Neural progenitor cell (in vitro differentiated cells): ENCODE data around the gene CHCHD10. TPM values are rescaled to one million over a fixed set of nuclear protein-coding genes. Genes with fewer than 3 reads are reported as not detected.
A peak's percentile ranks its signal among the peaks of the same experiment; 100 is the strongest.

Experiments
- DNase-seq: peaks from one replicate; pipeline ENCODE4 v3.0.0-alpha.2; 2016; ENCODE audit warnings: low spot score
- H2AFZ ChIP-seq: fragments of 200-600 bp; sonication (generic); replicated peaks from 2 replicates; pipeline ENCODE4 v1.6.1; 2016; ENCODE audit warnings: antibody characterized with exemption
- H3F3A ChIP-seq: fragments of 200-600 bp; sonication (generic); 2 replicates; pipeline ENCODE4 v1.6.1; 2016; ENCODE audit warnings: antibody characterized with exemption, low read depth
- H3K27ac ChIP-seq: fragments of 200-600 bp; sonication (generic); 2 replicates; pipeline ENCODE4 v1.5.1; 2016; ENCODE audit warnings: mild to moderate bottlenecking
- H3K27me3 ChIP-seq: fragments of 200-600 bp; sonication (generic); 2 replicates; pipeline ENCODE4 v1.6.1; 2016; ENCODE audit warnings: mild to moderate bottlenecking, moderate library complexity
- H3K36me3 ChIP-seq: fragments of 200-600 bp; sonication (generic); 2 replicates; pipeline ENCODE4 v1.5.1; 2016
- H3K4me1 ChIP-seq: fragments of 200-600 bp; sonication (generic); 2 replicates; pipeline ENCODE4 v1.6.1; 2016; ENCODE audit warnings: mixed run types
- H3K4me2 ChIP-seq: fragments of 200-600 bp; sonication (generic); 2 replicates; pipeline ENCODE4 v1.6.1; 2016
- H3K4me3 ChIP-seq: fragments of 200-600 bp; sonication (generic); 2 replicates; pipeline ENCODE4 v1.5.1; 2016
- H3K79me2 ChIP-seq: fragments of 200-600 bp; sonication (generic); 2 replicates; pipeline ENCODE4 v1.6.1; 2016; ENCODE audit warnings: low read depth
- H3K9ac ChIP-seq: fragments of 200-600 bp; sonication (generic); 2 replicates; pipeline ENCODE4 v1.6.1; 2016
- H3K9me3 ChIP-seq: fragments of 200-600 bp; sonication (generic); 2 replicates; pipeline ENCODE4 v1.5.1; 2016; ENCODE audit warnings: low read depth
- H4K20me1 ChIP-seq: fragments of 200-600 bp; sonication (generic); 2 replicates; pipeline ENCODE4 v1.6.1; 2016; ENCODE audit warnings: low read depth
- H3K27ac Mint-ChIP-seq: 3 replicates; pipeline ENCODE4 v1.8.0; 2021; ENCODE audit warnings: mixed read lengths
- H3K27me3 Mint-ChIP-seq: 2 replicates; pipeline ENCODE4 v1.8.0; 2022; ENCODE audit warnings: low read depth, mild to moderate bottlenecking, inconsistent platforms, moderate library complexity, mixed read lengths; ENCODE audit not compliant: insufficient read depth
- H3K36me3 Mint-ChIP-seq: 3 replicates; pipeline ENCODE4 v1.8.0; 2021; ENCODE audit warnings: mixed read lengths
- H3K4me1 Mint-ChIP-seq: 3 replicates; pipeline ENCODE4 v1.8.0; 2021; ENCODE audit warnings: mixed read lengths
- H3K4me3 Mint-ChIP-seq: 3 replicates; pipeline ENCODE4 v1.8.0; 2021; ENCODE audit warnings: mild to moderate bottlenecking, moderate library complexity, mixed read lengths
- H3K9me3 Mint-ChIP-seq: 3 replicates; pipeline ENCODE4 v1.8.0; 2020; ENCODE audit warnings: mixed read lengths
- EZH2 ChIP-seq: fragments of 200-600 bp; sonication (generic); IDR thresholded peaks from 2 replicates; pipeline ENCODE4 v1.6.1; 2017; ENCODE audit warnings: antibody characterized with exemption, mild to moderate bottlenecking, moderate library complexity
- EZH2phosphoT487 ChIP-seq: fragments of 200-600 bp; sonication (generic); IDR thresholded peaks from 2 replicates; pipeline ENCODE4 v1.6.1; 2017; ENCODE audit warnings: antibody characterized with exemption
- total RNA-seq: library from RNA; depleted of rRNA; stranded (reverse); fragments of >200 nt; gene quantifications from 2 replicates; pipeline ENCODE4 v1.2.3, GENCODE V29; 2015; ENCODE audit warnings: low replicate concordance
- TF ChIP-seq, protein P1 (sequence below): fragments of 200-600 bp; sonication (generic); IDR thresholded peaks from 2 replicates; pipeline ENCODE4 v1.5.1; 2017; ENCODE audit warnings: antibody characterized with exemption, mild to moderate bottlenecking

Gene CHCHD10
- total RNA-seq, 1 donor from 2014 or later, result 9.1 TPM

DNA sequence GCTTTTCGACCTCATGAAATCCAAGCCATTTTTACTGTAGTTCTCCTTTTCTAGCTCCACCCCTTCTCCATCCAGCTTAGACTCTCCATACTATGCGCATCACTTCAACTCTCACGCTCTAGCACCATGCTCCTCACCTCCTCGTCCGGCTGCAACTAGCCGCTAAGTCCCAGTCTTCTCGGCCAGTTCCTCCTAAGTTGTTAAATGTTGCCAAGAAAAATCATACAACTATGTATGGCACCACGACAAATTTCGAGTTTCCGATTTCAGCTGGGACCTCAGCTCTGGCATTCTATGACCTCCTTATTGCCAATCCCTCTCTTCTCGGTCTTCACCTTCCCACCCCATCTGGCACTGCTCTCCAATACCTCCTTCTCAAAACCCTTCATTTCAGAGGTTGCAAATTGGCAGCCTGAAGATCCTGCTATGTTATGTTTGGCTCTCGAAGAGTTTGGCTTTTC is 17.9 kb downstream of the CHCHD10 start:
- TF ChIP-seq, protein P1, sequence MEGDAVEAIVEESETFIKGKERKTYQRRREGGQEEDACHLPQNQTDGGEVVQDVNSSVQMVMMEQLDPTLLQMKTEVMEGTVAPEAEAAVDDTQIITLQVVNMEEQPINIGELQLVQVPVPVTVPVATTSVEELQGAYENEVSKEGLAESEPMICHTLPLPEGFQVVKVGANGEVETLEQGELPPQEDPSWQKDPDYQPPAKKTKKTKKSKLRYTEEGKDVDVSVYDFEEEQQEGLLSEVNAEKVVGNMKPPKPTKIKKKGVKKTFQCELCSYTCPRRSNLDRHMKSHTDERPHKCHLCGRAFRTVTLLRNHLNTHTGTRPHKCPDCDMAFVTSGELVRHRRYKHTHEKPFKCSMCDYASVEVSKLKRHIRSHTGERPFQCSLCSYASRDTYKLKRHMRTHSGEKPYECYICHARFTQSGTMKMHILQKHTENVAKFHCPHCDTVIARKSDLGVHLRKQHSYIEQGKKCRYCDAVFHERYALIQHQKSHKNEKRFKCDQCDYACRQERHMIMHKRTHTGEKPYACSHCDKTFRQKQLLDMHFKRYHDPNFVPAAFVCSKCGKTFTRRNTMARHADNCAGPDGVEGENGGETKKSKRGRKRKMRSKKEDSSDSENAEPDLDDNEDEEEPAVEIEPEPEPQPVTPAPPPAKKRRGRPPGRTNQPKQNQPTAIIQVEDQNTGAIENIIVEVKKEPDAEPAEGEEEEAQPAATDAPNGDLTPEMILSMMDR, result no peak
- TF ChIP-seq EZH2 (no peak), EZH2phosphoT487 (no peak)
- peaks cover 5% of the 10 kb centered on the region for H3K27me3 Mint-ChIP-seq
- Histone ChIP-seq H3K9ac (no peak overlapping the region), H3K27me3 (no peaks in the 10 kb centered on the region), H4K20me1 (no peaks in the 10 kb centered on the region), H3K36me3 (no peaks in the 10 kb centered on the region), H3K4me1 (peaks cover 7% of the 10 kb centered on the region), H3K27ac (no peak overlapping the region), H2AFZ (no peak overlapping the region), H3K4me3 (peak overlapping the region; percentile 88), H3K79me2 (no peaks in the 10 kb centered on the region), H3K4me2 (peak overlapping the region; percentile 95), H3F3A (peaks cover 9% of the 10 kb centered on the region), H3K9me3 (no peaks in the 10 kb centered on the region)
- peak overlapping the region; percentile 86 for H3K4me3 Mint-ChIP-seq
- H3K36me3 Mint-ChIP-seq, result peaks cover 7% of the 10 kb centered on the region
- H3K4me1 Mint-ChIP-seq, result peaks cover 24% of the 10 kb centered on the region
- no peaks in the 10 kb centered on the region for H3K9me3 Mint-ChIP-seq
- H3K27ac Mint-ChIP-seq, result no peak overlapping the region
- no peak for DNase-seq

DNA sequence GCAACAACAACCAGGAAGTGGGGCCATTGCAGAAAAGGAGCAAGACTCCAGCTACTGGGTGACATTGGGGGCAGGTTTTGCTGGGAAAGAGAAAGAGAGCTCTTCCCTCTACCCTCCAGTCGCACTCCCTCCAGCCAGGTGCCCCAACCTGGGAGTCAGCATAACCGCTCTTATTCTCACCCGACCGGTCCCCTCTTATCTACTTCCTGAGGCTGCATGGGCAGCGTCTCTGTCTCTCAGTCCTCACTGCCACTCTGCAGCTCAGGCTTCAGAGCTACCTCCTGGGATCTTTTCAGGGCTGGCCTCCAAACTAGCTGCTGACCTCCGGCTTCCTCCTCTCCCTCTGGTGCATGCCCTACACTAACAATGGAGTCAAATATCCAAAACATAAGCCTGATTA is 22.0 kb downstream of the CHCHD10 start:
- H3K27ac ChIP-seq, result no peak overlapping the region

DNA sequence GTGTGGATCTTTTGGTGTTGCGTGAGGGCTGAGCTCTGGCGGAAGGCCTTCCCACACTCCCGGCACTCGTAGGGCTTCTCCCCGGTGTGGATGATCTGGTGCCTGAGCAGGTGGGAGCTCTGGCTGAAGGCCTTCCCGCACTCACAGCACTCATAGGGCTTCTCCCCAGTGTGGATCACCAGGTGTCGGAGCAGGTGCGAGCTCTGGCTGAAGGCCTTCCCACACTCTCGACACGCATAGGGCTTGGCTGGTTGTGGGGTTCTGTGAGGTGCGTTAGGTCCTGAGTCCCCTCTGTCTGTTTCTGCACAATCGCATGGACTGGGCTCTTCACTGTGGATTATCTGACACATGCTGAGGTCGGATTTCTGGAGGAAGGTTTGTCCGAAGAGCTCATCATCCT is 23.3 kb downstream of the CHCHD10 start:
- no peak overlapping the region for H3K4me3 ChIP-seq
- H3K9ac ChIP-seq, result no peak overlapping the region
- no peak overlapping the region for H3K27ac ChIP-seq
- no peaks in the 10 kb centered on the region for H3K27me3 ChIP-seq
- H3K36me3 ChIP-seq, result no peaks in the 10 kb centered on the region
- Mint-ChIP-seq H3K9me3 (no peaks in the 10 kb centered on the region), H3K36me3 (peaks cover 27% of the 10 kb centered on the region), H3K4me1 (peaks cover under 1% of the 10 kb centered on the region), H3K4me3 (peak overlapping the region; percentile 42), H3K27ac (peak overlapping the region; percentile 2), H3K27me3 (peaks cover 6% of the 10 kb centered on the region)
- TF ChIP-seq EZH2phosphoT487 (no peak), EZH2 (no peak)
- TF ChIP-seq, protein P1, result no peak
- H3K79me2 ChIP-seq, result no peaks in the 10 kb centered on the region
- no peak overlapping the region for H3K4me2 ChIP-seq
- no peaks in the 10 kb centered on the region for H4K20me1 ChIP-seq
- DNase-seq, result no peak
- H3K9me3 ChIP-seq, result no peaks in the 10 kb centered on the region
- no peak overlapping the region for H2AFZ ChIP-seq
- H3K4me1 ChIP-seq, result no peaks in the 10 kb centered on the region
- no peaks in the 10 kb centered on the region for H3F3A ChIP-seq

More for the DNA sequence above, 22.0 kb downstream of the CHCHD10 start:
- Mint-ChIP-seq H3K4me3 (no peak overlapping the region), H3K9me3 (no peaks in the 10 kb centered on the region), H3K36me3 (peaks cover 25% of the 10 kb centered on the region), H3K27me3 (peaks cover 4% of the 10 kb centered on the region), H3K27ac (no peak overlapping the region), H3K4me1 (peaks cover 11% of the 10 kb centered on the region)
- no peaks in the 10 kb centered on the region for H3K27me3 ChIP-seq
- no peak for DNase-seq
- no peaks in the 10 kb centered on the region for H3K9me3 ChIP-seq
- no peaks in the 10 kb centered on the region for H3F3A ChIP-seq
- H4K20me1 ChIP-seq, result no peaks in the 10 kb centered on the region
- peaks cover 7% of the 10 kb centered on the region for H3K4me1 ChIP-seq
- TF ChIP-seq, protein P1, result no peak
- TF ChIP-seq EZH2phosphoT487, result no peak
- TF ChIP-seq EZH2, result no peak
- H3K4me2 ChIP-seq, result no peak overlapping the region
- H2AFZ ChIP-seq, result no peak overlapping the region
- no peak overlapping the region for H3K9ac ChIP-seq
- no peaks in the 10 kb centered on the region for H3K79me2 ChIP-seq
- H3K36me3 ChIP-seq, result no peaks in the 10 kb centered on the region
- no peak overlapping the region for H3K4me3 ChIP-seq
